Activated CD8-positive, alpha-beta memory T cell treated with anti-CD3 and anti-CD28 coated beads, Interleukin-2, amount 50 U/mL, for 4 hours (primary cell): ENCODE data around the gene MLYCD.

Experiments used
- DNase-seq: peaks from one replicate; pipeline ENCODE4 v3.0.0-alpha.2; 2020

MLYCD gene

DNA sequence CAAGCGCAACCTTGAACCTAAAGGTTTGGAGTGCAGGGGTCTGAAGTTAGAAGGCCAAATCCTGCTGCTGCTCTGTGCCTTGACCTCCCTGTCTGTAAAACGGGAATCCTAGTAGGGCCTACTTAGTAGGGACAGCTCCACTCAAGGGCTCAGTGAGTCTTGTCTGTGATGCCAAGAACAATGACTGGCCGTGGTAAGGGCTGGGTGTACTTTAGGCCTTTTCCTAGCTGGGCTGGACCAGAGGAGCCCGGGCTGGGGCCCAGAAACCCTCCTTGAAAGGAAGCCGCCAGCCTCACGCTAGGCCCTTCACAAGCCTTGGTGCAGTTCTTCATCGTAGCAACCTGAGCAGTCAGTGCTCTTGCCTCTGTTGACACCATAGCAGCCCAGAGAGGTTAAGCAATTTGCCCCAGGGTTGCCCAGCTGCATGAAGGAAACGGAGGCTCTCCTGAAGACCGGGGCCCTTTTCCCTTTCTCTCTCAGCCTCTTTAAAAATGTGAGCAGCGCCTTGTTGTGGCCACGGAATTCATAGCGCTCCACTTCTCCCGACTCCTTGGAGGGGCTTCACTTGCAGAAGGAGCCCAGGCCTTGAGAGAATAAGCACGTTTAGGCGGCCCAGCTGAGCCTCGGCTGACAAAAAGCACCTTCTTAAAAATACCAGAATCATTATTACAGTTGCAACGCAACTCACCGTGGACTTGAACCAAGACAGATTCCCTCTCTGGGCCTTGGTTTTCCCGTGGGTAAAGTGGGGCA lies 73.5 kb downstream of the MLYCD start:
- no peak for DNase-seq

DNA sequence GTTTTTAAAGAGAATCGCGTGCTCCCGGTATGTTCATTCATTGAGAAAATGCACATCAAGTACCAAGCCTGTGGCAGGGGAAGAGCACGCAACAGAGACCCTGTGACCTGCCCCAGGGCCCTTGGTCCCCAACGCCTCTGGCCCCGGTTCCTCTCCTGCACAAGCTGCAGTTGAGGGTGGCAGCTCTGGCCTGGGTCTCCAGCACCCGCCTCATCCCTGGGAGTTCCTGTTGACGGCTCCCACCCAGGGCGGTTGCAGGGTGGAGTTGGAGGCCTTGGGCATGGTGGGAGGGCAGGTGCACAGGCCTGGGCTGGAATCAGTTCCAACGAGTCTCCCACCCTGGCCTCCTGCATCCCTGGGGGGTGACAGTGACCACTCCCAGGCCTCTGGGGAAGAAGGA lies 74.2 kb downstream of the MLYCD start:
- no peak for DNase-seq

DNA sequence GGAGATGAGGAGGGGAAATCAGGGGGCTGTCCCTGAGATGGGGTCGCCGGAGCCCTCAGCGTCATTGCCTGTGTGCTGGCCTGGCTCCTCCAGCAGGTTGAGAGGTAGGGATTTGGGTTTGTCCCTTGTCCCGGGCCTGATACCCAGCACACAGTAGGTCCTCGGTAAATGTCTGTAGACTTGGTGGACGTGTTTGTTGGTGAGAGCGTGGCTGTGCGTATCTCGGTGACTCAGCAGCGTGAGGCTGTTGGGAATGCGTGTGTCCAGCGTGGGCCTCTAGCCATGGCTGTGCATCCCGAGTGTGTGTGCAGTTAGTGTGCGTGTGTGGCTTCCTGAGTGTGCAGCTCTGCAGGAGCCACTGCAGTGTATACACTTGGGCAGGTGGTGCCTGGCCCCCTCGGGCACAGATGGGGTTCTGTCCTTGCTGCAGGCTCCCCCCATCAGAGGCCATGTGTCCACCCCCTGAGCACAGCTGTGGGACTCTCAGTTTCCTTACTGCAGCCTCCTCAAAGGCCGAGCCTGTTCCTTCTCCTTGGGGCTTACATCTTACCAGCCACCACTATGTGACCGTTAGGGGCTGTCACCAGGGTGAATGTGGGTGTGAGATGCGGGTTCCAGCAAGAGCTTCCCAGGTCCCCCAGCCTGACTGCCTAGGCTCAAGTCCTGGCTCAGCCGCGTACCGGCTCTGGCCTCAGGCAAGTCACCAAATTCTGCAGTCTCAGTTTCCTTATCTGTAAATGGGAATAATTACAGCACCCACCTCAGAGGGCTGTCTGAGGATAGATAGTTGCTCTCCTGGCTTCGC lies 74.9 kb downstream of the MLYCD start:
- DNase-seq: no peak

DNA sequence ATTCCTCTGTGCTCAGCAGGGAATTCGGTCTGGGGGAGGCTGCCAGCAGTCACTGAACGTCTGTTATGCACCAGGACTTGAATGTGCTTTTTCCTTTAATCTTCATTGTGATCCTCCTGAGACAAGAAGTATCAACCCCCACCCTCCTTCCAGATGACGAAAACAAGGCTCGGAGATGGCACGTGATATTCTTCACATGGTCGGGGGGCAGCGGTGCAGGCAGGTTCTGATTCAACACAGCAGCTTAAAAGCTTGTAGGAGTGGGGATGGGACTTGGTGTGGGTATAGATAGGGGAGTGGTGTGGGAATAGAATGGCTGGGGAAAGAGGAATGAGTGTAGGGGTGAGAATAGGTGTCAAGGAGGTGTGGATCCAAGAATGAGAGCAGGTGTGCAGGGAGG lies 75.6 kb downstream of the MLYCD start:
- no peak for DNase-seq

DNA sequence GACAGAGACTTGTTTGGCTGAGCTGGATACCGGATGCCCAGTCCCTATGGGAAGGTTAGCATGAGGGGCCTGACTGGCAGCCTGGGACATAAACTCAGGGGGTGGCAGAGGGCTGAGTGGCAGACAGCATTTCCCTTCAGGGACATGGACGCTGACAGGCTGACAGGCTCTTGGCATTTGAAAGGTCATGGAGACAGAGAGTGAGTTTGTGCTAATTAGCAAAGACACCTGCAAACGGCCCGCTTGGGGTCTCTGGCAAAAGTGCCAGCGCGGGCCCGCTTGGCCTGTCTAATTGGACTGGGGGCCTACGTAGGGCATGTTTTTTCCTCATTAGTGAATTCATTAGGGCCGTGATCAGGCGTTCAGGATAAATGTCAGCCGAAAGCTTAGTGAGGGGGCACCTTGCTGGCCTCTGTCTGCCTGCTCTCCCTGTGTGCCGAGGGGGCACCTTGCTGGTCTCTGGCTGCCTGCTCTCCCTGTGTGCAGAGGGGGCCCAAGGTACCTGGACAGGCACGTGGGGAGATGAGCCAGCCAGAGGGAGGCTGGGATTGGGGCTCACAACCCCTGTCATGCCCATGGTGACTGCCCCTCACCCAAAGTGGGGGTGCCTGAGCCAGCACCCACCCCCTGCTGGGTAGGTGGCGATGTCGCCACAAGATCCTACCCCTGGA lies 76.8 kb downstream of the MLYCD start:
- DNase-seq: no peak
